Measurements from ENCODE around the gene AQP6.

GRCh38 chr12:49987625-49988303, 15.0 kb downstream of the AQP6 start:
- TF ChIP-seq POLR2AphosphoS5 (IDR thresholded peaks at IDR 0.05; ENCODE audit: insufficient read depth, low read depth, low read length) (no peak), EZH2 (IDR thresholded peaks at IDR 0.05; ENCODE audit: borderline replicate concordance, low read depth, low read length, severe bottlenecking) (no peak), POLR2A (IDR thresholded peaks at IDR 0.05; ENCODE audit: low read depth, low read length) (no peak), CTCF (IDR thresholded peaks at IDR 0.05; ENCODE audit: extremely low read depth in 1 of 2, insufficient read depth in 1 of 2, low read depth in 1 of 2, low read length in 2 of 2) (no peak), MAX (IDR thresholded peaks at IDR 0.05; ENCODE audit: insufficient read depth, insufficient read length) (no peak)

Data from endothelial cell of umbilical vein (primary cell).